WTC11 (cell line): ENCODE data around the gene SCEL. TPM values are rescaled to one million over a fixed set of nuclear protein-coding genes. Genes with fewer than 3 reads are reported as not detected.

ENCODE experiments used
- ATAC-seq: fragments of 200-7000 bp; cut with Tn5 transposase; 2 replicates; pipeline ENCODE4 v1.10.0; 2021; ENCODE audit warnings: mild to moderate bottlenecking, moderate library complexity
- CTCF ChIA-PET: fragments of 300-600 bp; sonication (Branson Sonifier 250); formaldehyde crosslinking; loops from one replicate; lab custom pipeline; 2021; ENCODE audit warnings: antibody characterized with exemption; lab: Charles Lee
- POLR2A ChIA-PET: fragments of 350-600 bp; sonication (Branson Sonifier 250); formaldehyde crosslinking; loops from one replicate; lab custom pipeline; 2021; ENCODE audit warnings: antibody characterized with exemption; lab: Charles Lee
- DNase-seq: peaks from one replicate; pipeline ENCODE4 v3.0.0; 2021; ENCODE audit warnings: low spot score
- H3K27ac Mint-ChIP-seq: 2 replicates; pipeline ENCODE4 v1.8.0; 2021; ENCODE audit warnings: mixed read lengths
- H3K27me3 Mint-ChIP-seq: 2 replicates; pipeline ENCODE4 v1.8.0; 2021; ENCODE audit warnings: low read depth, mild to moderate bottlenecking, moderate library complexity, mixed read lengths
- H3K36me3 Mint-ChIP-seq: 2 replicates; pipeline ENCODE4 v1.8.0; 2021; ENCODE audit warnings: mixed read lengths
- H3K4me1 Mint-ChIP-seq: 2 replicates; pipeline ENCODE4 v1.8.0; 2022; ENCODE audit warnings: mixed read lengths
- H3K4me3 Mint-ChIP-seq: 2 replicates; pipeline ENCODE4 v1.8.0; 2021; ENCODE audit warnings: mild to moderate bottlenecking, moderate library complexity, mixed read lengths
- H3K9me3 Mint-ChIP-seq: 2 replicates; pipeline ENCODE4 v1.8.0; 2021; ENCODE audit warnings: mixed read lengths
- CBFB ChIP-seq: sonication (generic); formaldehyde crosslinking; IDR thresholded peaks from 2 replicates; pipeline ENCODE4 v1.8.1; 2022; ENCODE audit warnings: mild to moderate bottlenecking, low read depth, missing genetic modification reagents
- ESRRA ChIP-seq: sonication (generic); formaldehyde crosslinking; IDR thresholded peaks from 2 replicates; pipeline ENCODE4 v1.8.1; 2022; ENCODE audit warnings: mild to moderate bottlenecking, missing genetic modification reagents, borderline replicate concordance
- FOXK1 ChIP-seq: sonication (generic); formaldehyde crosslinking; IDR thresholded peaks from 2 replicates; pipeline ENCODE4 v1.8.0; 2022; ENCODE audit warnings: mild to moderate bottlenecking, moderate library complexity, missing genetic modification reagents
- GABPB1 ChIP-seq: sonication (generic); formaldehyde crosslinking; IDR thresholded peaks from 2 replicates; pipeline ENCODE4 v1.8.1; 2023; ENCODE audit warnings: mild to moderate bottlenecking, missing genetic modification reagents
- HMGA2 ChIP-seq: fragments of 250-450 bp; sonication (Bioruptor Pico); IDR thresholded peaks from 2 replicates; pipeline ENCODE4 v1.4.0; 2021; ENCODE audit warnings: mild to moderate bottlenecking, moderate library complexity
- IRF2 ChIP-seq: sonication (generic); formaldehyde crosslinking; IDR thresholded peaks from 2 replicates; pipeline ENCODE4 v1.8.0; 2022; ENCODE audit warnings: low read depth, missing genetic modification reagents, borderline replicate concordance
- KAT7 ChIP-seq: sonication (generic); formaldehyde crosslinking; IDR thresholded peaks from 2 replicates; pipeline ENCODE4 v1.8.1; 2023; ENCODE audit warnings: missing genetic modification reagents, mild to moderate bottlenecking, borderline replicate concordance
- MYBL2 ChIP-seq: sonication (generic); formaldehyde crosslinking; IDR thresholded peaks from 2 replicates; pipeline ENCODE4 v1.8.1; 2023; ENCODE audit warnings: mild to moderate bottlenecking, moderate library complexity, missing genetic modification reagents
- OVOL2 ChIP-seq: fragments of 250-450 bp; sonication (Bioruptor Pico); IDR thresholded peaks from 2 replicates; pipeline ENCODE4 v1.9.0; 2021; ENCODE audit warnings: mild to moderate bottlenecking, borderline replicate concordance
- TEAD1 ChIP-seq: sonication (generic); formaldehyde crosslinking; IDR thresholded peaks from 2 replicates; pipeline ENCODE4 v1.8.0; 2022; ENCODE audit warnings: mild to moderate bottlenecking, missing genetic modification reagents
- ZBTB21 ChIP-seq: sonication (generic); formaldehyde crosslinking; IDR thresholded peaks from 2 replicates; pipeline ENCODE4 v1.8.1; 2023; ENCODE audit warnings: mild to moderate bottlenecking, missing genetic modification reagents, borderline replicate concordance
- ZNF263 ChIP-seq: sonication (generic); formaldehyde crosslinking; IDR thresholded peaks from 2 replicates; pipeline ENCODE4 v1.8.1; 2022; ENCODE audit warnings: low read depth, mild to moderate bottlenecking, moderate library complexity, missing genetic modification reagents
- ZNF416 ChIP-seq: fragments of 250-450 bp; sonication (Bioruptor Pico); IDR thresholded peaks from 2 replicates; pipeline ENCODE4 v1.9.0; 2021; ENCODE audit warnings: mild to moderate bottlenecking, inconsistent platforms
- total RNA-seq: library from RNA; stranded (reverse); gene quantifications from 3 replicates; pipeline ENCODE4 v1.2.3, GENCODE V29; 2021
- TF ChIP-seq, protein P1 (sequence below): fragments of 250-450 bp; sonication (Bioruptor Pico); IDR thresholded peaks from 2 replicates; pipeline ENCODE4 v1.9.0; 2021; ENCODE audit warnings: mild to moderate bottlenecking, borderline replicate concordance
- TF ChIP-seq, protein P2 (sequence below): sonication (generic); formaldehyde crosslinking; IDR thresholded peaks from 2 replicates; pipeline ENCODE4 v1.8.1; 2023; ENCODE audit warnings: mild to moderate bottlenecking, missing genetic modification reagents, moderate library complexity
- TF ChIP-seq, protein P3 (sequence below): fragments of 250-450 bp; sonication (Bioruptor Pico); IDR thresholded peaks from 2 replicates; pipeline ENCODE4 v1.9.0; 2021; ENCODE audit warnings: mild to moderate bottlenecking
- TF ChIP-seq, protein P4 (sequence below): sonication (generic); formaldehyde crosslinking; IDR thresholded peaks from 2 replicates; pipeline ENCODE4 v1.8.0; 2022; ENCODE audit warnings: mild to moderate bottlenecking, missing genetic modification reagents
- TF ChIP-seq, protein P5 (sequence below): sonication (generic); formaldehyde crosslinking; IDR thresholded peaks from 2 replicates; pipeline ENCODE4 v1.8.1; 2022; ENCODE audit warnings: missing genetic modification reagents, borderline replicate concordance
- TF ChIP-seq, protein P6 (sequence below): sonication (generic); formaldehyde crosslinking; IDR thresholded peaks from 2 replicates; pipeline ENCODE4 v1.8.0; 2023; ENCODE audit warnings: missing genetic modification reagents, mild to moderate bottlenecking, borderline replicate concordance

The SCEL gene
- total RNA-seq, 1 experiment from 2014 or later = not detected

DNA sequence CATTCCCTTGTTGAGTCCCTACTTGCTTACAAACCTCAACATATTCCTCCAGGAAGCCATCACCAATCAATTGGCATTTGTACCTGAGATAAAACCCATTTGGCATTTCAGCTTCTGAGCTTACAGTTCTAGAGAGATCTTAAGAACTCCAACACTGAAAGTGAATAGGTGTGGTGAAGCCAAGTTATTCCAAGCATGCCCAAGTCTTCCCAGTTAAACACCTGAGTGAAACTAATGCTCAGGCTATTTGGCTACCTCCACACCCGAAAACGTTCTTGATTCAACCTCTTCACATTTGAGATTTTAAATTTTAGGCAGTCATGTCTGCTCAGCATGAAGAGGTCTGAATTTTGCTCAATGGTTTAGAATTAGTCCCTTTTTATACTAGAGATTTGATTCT is 2.5 kb upstream of the SCEL start:
- ChIA-PET CTCF (no interaction called here), POLR2A (no interaction called here)
- Mint-ChIP-seq H3K4me3 (no peak overlapping the region), H3K27me3 (no peaks in the 10 kb centered on the region), H3K36me3 (no peaks in the 10 kb centered on the region), H3K4me1 (no peaks in the 10 kb centered on the region), H3K9me3 (no peaks in the 10 kb centered on the region), H3K27ac (no peak overlapping the region)
- no peak for ATAC-seq
- no peak for DNase-seq
- TF ChIP-seq ZNF263 (CRISPR knock-in tag) (no peak), IRF2 (CRISPR knock-in tag) (no peak), ESRRA (CRISPR knock-in tag) (no peak), MYBL2 (CRISPR knock-in tag) (no peak), FOXK1 (CRISPR knock-in tag) (no peak), GABPB1 (no peak), HMGA2 (no peak)
- TF ChIP-seq, protein P1, sequence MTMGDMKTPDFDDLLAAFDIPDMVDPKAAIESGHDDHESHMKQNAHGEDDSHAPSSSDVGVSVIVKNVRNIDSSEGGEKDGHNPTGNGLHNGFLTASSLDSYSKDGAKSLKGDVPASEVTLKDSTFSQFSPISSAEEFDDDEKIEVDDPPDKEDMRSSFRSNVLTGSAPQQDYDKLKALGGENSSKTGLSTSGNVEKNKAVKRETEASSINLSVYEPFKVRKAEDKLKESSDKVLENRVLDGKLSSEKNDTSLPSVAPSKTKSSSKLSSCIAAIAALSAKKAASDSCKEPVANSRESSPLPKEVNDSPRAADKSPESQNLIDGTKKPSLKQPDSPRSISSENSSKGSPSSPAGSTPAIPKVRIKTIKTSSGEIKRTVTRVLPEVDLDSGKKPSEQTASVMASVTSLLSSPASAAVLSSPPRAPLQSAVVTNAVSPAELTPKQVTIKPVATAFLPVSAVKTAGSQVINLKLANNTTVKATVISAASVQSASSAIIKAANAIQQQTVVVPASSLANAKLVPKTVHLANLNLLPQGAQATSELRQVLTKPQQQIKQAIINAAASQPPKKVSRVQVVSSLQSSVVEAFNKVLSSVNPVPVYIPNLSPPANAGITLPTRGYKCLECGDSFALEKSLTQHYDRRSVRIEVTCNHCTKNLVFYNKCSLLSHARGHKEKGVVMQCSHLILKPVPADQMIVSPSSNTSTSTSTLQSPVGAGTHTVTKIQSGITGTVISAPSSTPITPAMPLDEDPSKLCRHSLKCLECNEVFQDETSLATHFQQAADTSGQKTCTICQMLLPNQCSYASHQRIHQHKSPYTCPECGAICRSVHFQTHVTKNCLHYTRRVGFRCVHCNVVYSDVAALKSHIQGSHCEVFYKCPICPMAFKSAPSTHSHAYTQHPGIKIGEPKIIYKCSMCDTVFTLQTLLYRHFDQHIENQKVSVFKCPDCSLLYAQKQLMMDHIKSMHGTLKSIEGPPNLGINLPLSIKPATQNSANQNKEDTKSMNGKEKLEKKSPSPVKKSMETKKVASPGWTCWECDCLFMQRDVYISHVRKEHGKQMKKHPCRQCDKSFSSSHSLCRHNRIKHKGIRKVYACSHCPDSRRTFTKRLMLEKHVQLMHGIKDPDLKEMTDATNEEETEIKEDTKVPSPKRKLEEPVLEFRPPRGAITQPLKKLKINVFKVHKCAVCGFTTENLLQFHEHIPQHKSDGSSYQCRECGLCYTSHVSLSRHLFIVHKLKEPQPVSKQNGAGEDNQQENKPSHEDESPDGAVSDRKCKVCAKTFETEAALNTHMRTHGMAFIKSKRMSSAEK = no peak
- TF ChIP-seq, protein P2, sequence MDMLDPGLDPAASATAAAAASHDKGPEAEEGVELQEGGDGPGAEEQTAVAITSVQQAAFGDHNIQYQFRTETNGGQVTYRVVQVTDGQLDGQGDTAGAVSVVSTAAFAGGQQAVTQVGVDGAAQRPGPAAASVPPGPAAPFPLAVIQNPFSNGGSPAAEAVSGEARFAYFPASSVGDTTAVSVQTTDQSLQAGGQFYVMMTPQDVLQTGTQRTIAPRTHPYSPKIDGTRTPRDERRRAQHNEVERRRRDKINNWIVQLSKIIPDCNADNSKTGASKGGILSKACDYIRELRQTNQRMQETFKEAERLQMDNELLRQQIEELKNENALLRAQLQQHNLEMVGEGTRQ (CRISPR knock-in tag) = no peak
- TF ChIP-seq, protein P3, sequence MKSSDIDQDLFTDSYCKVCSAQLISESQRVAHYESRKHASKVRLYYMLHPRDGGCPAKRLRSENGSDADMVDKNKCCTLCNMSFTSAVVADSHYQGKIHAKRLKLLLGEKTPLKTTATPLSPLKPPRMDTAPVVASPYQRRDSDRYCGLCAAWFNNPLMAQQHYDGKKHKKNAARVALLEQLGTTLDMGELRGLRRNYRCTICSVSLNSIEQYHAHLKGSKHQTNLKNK = no peak

DNA sequence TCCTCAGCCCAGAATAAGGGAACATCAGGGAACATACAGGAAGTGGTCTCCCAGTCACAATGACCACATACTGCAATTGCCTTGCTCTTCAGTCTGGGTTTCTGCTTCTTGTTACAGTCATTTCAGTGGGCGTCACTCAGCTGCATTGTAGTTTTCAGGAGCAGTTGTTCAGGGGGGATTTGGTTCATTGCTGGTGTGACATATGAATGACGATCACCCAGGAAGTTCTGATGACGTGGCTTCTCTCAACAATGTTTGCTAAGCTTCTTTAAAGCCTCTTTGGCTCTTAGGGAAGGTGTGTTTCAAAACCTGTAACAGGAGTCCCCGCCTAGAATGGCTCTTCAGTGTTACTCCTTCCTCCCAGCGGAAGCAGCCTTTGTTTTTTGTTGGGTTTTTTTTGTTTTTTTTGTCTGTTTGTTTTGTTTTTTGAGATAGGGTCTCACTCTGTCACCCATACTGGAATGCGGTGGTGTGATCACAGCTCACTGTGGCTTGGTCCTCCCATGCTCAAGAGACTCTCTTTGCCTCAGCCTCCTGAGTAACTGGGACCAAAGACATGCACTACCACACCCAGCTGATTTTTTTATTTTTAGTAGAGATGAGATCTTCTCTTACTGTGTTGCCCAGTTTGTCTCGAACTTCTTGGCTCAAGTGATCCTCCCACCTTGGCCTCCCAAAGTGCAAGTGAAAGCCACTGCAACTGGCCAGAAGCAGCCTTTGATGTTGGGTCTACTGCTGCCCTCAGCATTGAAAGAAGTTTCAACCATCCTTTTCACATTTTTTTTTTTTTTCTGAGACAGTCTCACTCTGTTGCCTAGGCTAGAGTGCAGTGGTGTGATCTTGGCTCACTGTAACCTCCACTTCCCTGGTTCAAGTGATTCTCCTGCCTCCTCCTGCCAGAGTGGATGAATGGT is 1.4 kb upstream of the SCEL start:
- CTCF ChIA-PET = no interaction called here
- Mint-ChIP-seq H3K27ac (no peak overlapping the region), H3K9me3 (no peaks in the 10 kb centered on the region), H3K4me1 (no peaks in the 10 kb centered on the region), H3K36me3 (no peaks in the 10 kb centered on the region), H3K4me3 (no peak overlapping the region), H3K27me3 (no peaks in the 10 kb centered on the region)
- ATAC-seq = no peak
- POLR2A ChIA-PET = no interaction called here
- no peak for DNase-seq
- TF ChIP-seq, protein P4, sequence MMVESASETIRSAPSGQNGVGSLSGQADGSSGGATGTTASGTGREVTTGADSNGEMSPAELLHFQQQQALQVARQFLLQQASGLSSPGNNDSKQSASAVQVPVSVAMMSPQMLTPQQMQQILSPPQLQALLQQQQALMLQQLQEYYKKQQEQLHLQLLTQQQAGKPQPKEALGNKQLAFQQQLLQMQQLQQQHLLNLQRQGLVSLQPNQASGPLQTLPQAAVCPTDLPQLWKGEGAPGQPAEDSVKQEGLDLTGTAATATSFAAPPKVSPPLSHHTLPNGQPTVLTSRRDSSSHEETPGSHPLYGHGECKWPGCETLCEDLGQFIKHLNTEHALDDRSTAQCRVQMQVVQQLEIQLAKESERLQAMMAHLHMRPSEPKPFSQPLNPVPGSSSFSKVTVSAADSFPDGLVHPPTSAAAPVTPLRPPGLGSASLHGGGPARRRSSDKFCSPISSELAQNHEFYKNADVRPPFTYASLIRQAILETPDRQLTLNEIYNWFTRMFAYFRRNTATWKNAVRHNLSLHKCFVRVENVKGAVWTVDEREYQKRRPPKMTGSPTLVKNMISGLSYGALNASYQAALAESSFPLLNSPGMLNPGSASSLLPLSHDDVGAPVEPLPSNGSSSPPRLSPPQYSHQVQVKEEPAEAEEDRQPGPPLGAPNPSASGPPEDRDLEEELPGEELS = no peak
- no peak for TF ChIP-seq ZBTB21
- TF ChIP-seq, protein P5, sequence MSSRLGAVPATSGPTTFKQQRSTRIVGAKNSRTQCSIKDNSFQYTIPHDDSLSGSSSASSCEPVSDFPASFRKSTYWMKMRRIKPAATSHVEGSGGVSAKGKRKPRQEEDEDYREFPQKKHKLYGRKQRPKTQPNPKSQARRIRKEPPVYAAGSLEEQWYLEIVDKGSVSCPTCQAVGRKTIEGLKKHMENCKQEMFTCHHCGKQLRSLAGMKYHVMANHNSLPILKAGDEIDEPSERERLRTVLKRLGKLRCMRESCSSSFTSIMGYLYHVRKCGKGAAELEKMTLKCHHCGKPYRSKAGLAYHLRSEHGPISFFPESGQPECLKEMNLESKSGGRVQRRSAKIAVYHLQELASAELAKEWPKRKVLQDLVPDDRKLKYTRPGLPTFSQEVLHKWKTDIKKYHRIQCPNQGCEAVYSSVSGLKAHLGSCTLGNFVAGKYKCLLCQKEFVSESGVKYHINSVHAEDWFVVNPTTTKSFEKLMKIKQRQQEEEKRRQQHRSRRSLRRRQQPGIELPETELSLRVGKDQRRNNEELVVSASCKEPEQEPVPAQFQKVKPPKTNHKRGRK (CRISPR knock-in tag) = no peak
- TF ChIP-seq ESRRA (CRISPR knock-in tag) = no peak
- no peak for TF ChIP-seq ZNF416 (CRISPR knock-in tag)
- TF ChIP-seq FOXK1 (CRISPR knock-in tag) = no peak
- TF ChIP-seq CBFB (CRISPR knock-in tag) = no peak
- TF ChIP-seq OVOL2 (CRISPR knock-in tag) = no peak
- TF ChIP-seq, protein P6, sequence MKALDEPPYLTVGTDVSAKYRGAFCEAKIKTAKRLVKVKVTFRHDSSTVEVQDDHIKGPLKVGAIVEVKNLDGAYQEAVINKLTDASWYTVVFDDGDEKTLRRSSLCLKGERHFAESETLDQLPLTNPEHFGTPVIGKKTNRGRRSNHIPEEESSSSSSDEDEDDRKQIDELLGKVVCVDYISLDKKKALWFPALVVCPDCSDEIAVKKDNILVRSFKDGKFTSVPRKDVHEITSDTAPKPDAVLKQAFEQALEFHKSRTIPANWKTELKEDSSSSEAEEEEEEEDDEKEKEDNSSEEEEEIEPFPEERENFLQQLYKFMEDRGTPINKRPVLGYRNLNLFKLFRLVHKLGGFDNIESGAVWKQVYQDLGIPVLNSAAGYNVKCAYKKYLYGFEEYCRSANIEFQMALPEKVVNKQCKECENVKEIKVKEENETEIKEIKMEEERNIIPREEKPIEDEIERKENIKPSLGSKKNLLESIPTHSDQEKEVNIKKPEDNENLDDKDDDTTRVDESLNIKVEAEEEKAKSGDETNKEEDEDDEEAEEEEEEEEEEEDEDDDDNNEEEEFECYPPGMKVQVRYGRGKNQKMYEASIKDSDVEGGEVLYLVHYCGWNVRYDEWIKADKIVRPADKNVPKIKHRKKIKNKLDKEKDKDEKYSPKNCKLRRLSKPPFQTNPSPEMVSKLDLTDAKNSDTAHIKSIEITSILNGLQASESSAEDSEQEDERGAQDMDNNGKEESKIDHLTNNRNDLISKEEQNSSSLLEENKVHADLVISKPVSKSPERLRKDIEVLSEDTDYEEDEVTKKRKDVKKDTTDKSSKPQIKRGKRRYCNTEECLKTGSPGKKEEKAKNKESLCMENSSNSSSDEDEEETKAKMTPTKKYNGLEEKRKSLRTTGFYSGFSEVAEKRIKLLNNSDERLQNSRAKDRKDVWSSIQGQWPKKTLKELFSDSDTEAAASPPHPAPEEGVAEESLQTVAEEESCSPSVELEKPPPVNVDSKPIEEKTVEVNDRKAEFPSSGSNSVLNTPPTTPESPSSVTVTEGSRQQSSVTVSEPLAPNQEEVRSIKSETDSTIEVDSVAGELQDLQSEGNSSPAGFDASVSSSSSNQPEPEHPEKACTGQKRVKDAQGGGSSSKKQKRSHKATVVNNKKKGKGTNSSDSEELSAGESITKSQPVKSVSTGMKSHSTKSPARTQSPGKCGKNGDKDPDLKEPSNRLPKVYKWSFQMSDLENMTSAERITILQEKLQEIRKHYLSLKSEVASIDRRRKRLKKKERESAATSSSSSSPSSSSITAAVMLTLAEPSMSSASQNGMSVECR (CRISPR knock-in tag) = no peak
- no peak for TF ChIP-seq TEAD1 (CRISPR knock-in tag)
- TF ChIP-seq KAT7 = no peak
